NCI-H1092 (cell line): ENCODE data around the gene CDK1.

ENCODE experiments used
- DNase-seq: peaks from one replicate; lab custom pipeline; 2025; lab: John Stamatoyannopoulos, UW

The CDK1 gene

DNA sequence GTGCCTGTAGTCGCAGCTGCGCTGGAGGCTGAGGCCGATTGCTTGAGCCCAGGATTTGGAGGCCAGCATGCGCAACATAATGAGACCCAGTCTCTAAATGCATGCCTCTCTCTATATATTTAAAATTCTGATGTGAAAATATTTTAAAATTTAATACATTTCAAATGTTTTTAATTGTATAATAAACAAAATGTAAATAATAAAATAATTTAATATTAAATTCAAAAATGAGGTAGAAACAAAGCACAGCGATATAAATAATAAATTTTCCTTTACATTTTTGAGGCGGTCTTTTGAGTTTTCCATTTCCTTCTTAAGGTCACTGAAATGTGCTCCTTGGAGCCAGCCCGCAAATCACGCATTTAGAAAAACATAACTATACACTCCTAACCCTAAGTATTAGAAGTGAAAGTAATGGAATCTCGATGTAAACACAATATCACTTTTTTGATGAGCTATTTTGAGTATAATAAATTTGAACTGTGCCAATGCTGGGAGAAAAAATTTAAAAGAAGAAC, 523 bp upstream of the CDK1 start:
- no peak for DNase-seq

DNA sequence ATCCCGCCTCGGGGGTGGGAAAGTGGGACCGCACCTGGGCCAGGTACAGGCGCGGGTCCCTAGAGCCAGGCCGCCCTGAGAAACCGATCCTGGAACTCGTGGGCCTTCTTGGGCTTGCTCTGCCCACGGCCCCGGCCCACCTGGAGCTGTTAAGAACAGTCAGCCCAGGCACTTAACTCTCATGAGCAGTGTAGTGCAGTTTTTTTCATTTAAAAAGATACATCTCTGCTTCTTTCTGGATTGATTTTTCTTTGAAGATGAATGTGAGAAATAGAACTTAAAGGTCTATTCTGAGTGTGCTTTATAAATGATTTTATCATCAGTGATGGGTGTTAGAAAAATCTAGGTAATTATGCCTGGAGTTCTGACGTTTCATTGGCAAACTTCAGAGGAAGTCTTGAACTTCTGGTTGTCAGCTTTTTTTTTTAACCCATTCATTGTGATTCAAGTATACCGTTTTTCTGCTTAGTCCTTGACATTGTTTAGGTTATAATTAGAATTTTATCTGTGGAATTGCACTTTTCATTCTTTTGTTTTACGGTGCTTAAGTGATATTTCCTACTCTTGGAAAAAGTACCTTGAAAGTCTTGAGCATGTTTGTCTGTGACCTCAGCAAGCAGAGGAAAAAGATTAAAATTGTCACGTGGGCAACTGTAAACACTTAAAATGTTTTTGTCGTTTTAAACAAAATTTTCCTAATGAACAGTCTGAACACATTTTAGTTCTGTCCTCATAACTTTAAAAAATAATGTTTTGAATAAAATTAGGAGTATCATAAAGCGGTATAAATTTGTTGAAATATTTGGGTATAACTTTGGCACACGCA, 906 bp downstream of the CDK1 start:
- DNase-seq, result no peak

DNA sequence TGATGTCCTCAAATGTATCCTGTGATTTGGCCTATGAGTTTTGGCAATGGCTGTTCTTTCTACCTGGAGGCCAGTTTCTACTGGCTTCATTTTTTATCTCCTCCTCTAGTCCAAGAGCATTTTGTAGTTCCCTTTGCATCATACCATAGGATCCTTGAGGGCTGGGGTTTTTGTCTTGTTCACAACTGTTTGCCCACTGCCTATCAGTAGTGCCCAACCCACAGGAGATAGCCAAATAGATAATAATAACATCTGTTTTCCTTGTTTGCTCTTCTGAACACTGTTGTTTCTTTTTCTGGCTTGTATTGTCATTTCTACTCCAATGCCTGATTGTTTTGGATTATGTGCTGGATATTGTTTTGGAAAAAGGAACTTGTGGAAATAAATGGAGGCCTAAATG, 3.4 kb downstream of the CDK1 start:
- no peak for DNase-seq

DNA sequence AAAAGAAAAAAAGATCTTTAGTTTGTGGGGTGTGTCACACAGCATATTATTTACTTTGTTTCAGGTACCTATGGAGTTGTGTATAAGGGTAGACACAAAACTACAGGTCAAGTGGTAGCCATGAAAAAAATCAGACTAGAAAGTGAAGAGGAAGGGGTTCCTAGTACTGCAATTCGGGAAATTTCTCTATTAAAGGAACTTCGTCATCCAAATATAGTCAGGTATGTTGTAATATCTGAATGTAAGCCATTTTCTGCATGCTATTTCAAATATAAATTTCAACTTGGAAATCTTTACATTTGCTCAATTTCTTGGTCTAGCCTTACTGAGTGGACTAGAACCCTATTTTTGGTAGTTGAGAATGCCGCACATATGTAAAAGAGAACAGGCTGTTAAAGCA, 6.4 kb downstream of the CDK1 start:
- no peak for DNase-seq

GRCh38 chr10:60788544-60788943, 10.3 kb downstream of the CDK1 start:
- DNase-seq, result no peak

DNA sequence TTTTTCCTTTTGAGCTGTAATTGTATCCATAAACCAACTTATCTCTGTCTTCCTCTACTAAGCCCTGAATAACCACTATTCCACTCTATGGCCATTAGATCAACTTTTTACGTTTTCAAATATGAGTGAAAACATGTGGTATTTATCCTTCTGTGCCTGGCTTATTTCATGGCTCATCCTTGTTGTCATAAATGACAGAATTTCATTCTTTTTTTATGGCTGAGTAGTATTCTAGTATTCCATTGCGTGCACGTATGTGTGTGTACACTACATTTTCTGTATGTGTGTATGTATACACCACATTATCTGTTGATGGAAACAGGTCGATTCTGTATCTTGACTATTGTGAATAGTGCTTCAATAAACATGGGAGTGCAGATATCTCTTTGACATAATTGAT, 11.1 kb downstream of the CDK1 start:
- no peak for DNase-seq

DNA sequence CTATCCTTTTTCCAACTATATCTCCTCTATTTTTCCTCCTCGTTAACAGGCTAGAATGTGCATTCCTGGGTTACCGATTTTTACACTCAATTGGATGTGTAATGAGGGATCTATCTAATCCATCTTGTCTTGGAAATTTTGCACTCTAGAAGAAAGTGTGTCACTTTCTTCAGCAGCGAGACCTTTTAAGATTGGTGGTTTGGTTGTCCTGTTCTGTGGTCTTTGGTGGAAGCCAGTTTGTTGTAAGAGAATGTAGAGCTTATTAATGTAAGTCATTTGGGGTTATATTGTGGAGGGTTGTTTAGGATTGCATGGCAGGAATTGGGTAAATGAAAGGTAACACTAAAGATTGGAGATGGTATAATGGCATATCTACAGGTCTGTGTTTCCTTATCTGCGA, 16.7 kb downstream of the CDK1 start:
- DNase-seq, result no peak

DNA sequence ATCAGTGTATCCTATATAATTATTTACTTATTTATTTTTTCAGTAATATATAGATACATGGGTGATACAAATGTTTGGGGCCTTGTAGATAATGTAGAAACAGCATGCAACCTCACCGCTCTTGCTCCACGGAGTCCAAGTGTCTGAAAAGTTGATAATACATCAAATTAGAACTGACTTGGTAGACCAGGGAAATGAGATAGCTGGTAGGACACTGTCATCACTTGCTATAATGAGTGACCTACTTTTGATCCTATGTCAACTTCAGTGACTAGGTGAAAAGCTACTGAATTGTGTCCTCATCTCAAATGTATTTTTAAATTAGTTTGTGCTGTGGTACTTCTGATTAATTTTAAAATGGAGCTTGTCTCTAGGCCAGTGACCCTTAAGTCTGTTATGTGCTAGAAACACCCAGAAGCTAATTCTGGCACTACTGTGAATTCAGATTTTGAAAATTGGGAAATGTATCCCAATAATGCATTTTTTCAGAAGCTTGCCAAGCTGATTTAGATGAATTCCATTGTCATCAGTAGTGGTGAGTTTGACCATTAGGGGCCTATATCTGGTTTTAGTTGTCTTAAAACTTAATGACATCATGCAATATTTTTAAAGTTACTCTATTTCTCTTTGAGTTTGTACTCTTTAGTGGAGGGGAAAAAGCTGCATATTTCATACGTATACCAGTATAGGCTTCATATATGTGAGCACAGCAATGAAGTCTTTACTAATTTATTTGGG, 17.4 kb downstream of the CDK1 start:
- no peak for DNase-seq

- DNase-seq, result no peak
Observed at GRCh38 chr10:60796481-60796880, 18.2 kb downstream of the CDK1 start.

DNA sequence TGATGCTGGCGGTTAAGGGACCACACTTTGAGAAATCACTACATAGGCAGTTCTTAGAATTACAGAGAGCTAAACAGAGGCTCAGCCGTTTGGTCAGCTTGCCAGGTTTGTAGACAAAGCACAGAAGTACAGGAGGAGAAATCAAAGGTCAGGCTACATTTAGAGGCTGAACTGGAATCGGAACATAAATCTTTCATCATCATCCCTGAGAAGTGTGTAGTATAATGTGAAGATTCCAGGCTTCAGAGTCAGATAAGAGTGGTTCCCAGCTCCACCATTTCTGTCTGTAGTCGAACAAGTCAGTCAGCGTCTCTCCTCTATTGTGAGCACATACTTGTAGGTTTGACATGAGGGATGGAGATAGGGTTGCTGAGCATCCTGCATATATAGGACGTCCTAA, 18.9 kb downstream of the CDK1 start:
- DNase-seq, result no peak

GRCh38 chr10:60798031-60798430, 19.8 kb downstream of the CDK1 start:
- no peak for DNase-seq

DNA sequence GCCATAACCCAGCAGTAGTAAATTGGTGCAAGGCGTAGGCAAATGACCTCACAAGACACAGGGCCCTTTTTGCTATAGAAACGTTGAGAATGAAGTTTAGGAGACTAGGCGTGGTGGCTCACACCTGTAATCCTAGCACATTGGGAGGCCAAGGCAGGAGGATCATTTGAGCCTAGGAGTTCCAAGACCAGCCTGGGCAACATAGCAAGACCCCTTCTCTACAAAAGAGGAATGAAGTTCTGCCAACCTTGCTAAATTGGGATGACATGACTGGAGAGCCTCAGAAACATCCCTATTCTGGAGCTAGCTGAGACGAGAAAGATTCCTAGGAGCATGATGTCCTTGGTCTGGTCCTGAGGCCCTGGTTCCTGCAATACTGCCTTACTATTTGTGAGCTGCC, 20.6 kb downstream of the CDK1 start:
- DNase-seq, result no peak

DNA sequence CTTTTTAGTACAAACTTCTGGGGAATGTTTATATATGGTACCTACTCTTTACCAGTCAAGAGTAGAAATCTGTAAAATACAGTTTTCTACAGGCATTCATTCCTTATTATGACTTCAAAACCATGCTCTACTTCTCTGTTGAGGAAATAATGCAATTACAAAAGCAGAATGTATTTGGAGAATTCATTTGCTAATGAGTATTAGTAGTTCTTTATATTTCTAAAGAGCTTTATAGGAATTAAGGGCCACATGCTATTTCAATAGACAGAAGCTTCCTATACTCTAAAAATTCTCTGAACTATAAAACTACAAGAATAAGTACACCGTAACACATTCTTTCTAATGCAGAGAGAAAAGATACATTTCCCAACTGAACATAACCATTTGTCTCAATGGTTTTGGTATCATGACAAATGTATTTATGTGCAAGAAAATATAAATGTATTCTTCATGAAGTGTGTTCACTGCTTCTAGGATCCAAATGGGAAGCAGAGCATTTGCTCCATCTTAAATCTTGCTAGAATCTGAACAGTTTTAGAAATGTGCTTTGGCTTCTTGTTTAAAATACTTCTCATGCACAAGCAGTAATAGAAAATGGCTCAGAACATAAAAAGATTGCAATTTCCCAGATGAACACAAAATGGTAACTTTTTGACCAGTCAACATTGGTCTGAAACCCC, 21.8 kb downstream of the CDK1 start:
- no peak for DNase-seq

GRCh38 chr10:60800918-60801317, 22.6 kb downstream of the CDK1 start:
- no peak for DNase-seq

- DNase-seq, result no peak
Observed at GRCh38 chr10:60801522-60801921, 23.2 kb downstream of the CDK1 start.

DNA sequence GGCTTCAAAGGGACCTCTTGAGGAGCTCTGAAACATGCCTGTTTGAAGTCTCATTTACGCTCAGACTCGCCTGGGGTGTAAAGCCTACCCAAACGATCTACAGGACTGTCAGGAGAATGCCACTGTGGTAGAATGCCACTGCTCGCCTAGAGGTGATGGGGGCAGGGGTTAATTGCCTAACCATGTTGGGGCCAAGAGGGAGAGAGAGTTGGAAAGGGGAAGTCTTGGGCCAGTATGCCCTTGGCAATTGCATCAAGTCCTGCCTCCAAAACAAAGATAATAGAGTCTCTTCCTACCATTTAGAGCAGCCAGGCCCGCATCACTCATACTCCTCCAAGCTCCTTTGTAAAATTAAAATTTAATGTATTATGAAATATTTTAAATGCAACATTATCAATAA, 25.2 kb downstream of the CDK1 start:
- no peak for DNase-seq

- no peak for DNase-seq
Observed at GRCh38 chr10:60803865-60804264, 25.6 kb downstream of the CDK1 start.

- DNase-seq, result no peak
Observed at GRCh38 chr10:60806921-60807320, 28.6 kb downstream of the CDK1 start.

DNA sequence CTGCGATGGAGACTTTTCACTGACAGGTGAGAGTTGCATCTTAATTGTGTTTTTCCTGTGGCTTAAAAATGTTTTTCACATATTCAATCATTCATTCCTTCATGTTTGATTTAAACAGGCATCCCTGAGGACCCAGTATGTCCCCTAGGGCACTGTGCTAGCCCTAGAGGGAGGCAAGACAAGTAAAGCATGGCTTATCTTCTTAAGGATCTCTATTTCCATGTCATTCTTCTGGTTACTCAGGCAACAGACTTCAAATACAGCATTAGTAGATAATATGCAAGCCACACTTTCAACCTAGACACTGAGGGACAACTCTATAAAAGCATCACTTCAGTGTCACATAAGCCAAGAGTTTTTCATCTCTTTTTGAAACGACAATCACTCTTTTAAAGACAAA, 29.2 kb downstream of the CDK1 start:
- DNase-seq, result no peak

DNA sequence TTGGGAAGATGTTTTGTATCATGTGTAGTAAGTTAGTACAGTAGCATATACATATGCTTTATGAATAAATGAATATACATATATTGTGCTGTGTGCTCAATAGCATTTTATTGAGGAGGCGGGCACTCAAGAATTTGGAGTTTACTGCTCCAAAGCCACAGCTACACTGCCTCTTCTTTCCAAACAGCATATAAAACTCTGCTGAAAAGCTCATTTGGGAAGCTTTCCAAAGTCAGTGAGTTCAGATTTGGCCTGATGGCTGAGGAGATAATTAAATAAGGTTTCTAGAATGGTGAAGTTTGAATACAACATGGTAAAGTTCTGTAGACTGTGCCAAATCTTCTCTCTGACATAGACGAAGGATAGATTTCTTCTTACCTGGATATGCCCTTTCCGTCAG, 29.8 kb downstream of the CDK1 start:
- no peak for DNase-seq

- no peak for DNase-seq
Observed at GRCh38 chr10:60809157-60809556, 30.9 kb downstream of the CDK1 start.

DNA sequence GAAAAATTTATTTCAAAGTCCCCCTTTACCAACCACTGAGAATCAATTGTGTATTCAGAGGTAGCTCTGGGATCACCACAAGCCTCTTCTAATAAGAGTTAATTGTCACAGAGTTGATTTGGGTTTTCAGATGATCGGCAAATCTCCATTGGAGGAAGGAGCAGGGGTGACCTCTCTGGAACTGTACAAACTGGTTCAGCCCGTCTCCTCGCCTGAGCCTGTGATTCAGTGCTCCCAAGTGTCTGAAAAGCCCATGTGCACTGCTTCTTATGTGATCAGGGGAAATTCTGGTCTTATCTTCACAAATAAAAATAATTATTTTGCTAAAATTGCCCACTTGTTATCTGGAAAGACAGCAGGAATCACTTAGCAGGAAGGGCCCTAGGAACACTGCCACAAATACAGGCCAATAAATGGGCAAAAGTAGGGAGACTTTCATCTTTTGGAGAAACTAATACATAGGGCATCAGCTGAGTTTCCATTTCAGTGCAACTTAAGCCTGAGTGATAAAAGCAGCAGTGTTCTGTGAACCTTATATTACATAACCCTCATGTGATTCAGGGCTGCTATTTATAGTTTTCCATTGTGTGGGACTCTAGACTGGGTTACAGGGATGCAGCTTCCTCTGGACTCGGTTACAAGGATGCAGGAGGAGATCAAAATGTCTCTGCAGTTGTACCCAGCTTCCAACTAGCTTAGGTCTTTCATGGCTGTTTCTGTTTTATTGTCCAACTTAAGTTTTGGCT, 32.3 kb downstream of the CDK1 start:
- DNase-seq, result no peak
